HEK293T (cell line): ENCODE data around the gene CNNM4.

Experiments used
- CTCF ChIA-PET: fragments of 350-600 bp; formaldehyde crosslinking; extraction: SDS; loops from one replicate; lab custom pipeline; 2021; ENCODE audit warnings: antibody characterized with exemption, inconsistent platforms; lab: Yijun Ruan, JAX
- POLR2A ChIA-PET: fragments of 350-600 bp; formaldehyde crosslinking; extraction: SDS; loops from one replicate; lab custom pipeline; 2020; ENCODE audit warnings: antibody characterized with exemption, inconsistent platforms; lab: Yijun Ruan, JAX
- DNase-seq: peaks from one replicate; pipeline ENCODE4 v3.0.0; 2012; ENCODE audit warnings: mixed read lengths; ENCODE audit errors: extremely low spot score
- ARNT ChIP-seq: fragments of 450-650 bp; IDR thresholded peaks from 2 replicates; pipeline ENCODE4 v1.6.1; 2017; ENCODE audit warnings: mild to moderate bottlenecking
- BHLHE40 ChIP-seq: fragments of 450-650 bp; IDR thresholded peaks from 2 replicates; pipeline ENCODE4 v1.6.1; 2016; ENCODE audit warnings: mild to moderate bottlenecking, moderate library complexity, borderline replicate concordance
- CTBP1 ChIP-seq: fragments of 450-650 bp; IDR thresholded peaks from 2 replicates; pipeline ENCODE4 v1.6.1; 2016; ENCODE audit warnings: borderline replicate concordance
- ELF4 ChIP-seq: fragments of 450-650 bp; IDR thresholded peaks from 2 replicates; pipeline ENCODE4 v1.6.1; 2017; ENCODE audit warnings: antibody characterized with exemption
- FOXA1 ChIP-seq: fragments of 450-650 bp; IDR thresholded peaks from 2 replicates; pipeline ENCODE4 v1.6.1; 2016; ENCODE audit warnings: mild to moderate bottlenecking
- FOXK2 ChIP-seq: fragments of 450-650 bp; IDR thresholded peaks from 2 replicates; pipeline ENCODE4 v1.6.1; 2016; ENCODE audit warnings: mild to moderate bottlenecking
- FOXM1 ChIP-seq: fragments of 450-650 bp; IDR thresholded peaks from 2 replicates; pipeline ENCODE4 v1.6.1; 2017; ENCODE audit warnings: mild to moderate bottlenecking, borderline replicate concordance
- HDGF ChIP-seq: fragments of 450-650 bp; IDR thresholded peaks from 2 replicates; pipeline ENCODE4 v1.6.1; 2017; ENCODE audit warnings: antibody characterized with exemption, borderline replicate concordance
- L3MBTL2 ChIP-seq: fragments of 450-650 bp; conservative IDR thresholded peaks from 2 replicates; pipeline ENCODE4 v1.6.1; 2016; ENCODE audit warnings: mild to moderate bottlenecking
- LEF1 ChIP-seq: fragments of 450-650 bp; IDR thresholded peaks from 2 replicates; pipeline ENCODE4 v1.6.1; 2017; ENCODE audit warnings: mild to moderate bottlenecking, borderline replicate concordance
- NFRKB ChIP-seq: fragments of 450-650 bp; IDR thresholded peaks from 2 replicates; pipeline ENCODE4 v1.6.1; 2016; ENCODE audit warnings: mild to moderate bottlenecking, moderate library complexity
- SP1 ChIP-seq: fragments of 450-650 bp; IDR thresholded peaks from 2 replicates; pipeline ENCODE4 v1.6.1; 2017
- SUZ12 ChIP-seq: fragments of 450-650 bp; IDR thresholded peaks from 2 replicates; pipeline ENCODE4 v1.6.1; 2016; ENCODE audit warnings: mild to moderate bottlenecking
- TARDBP ChIP-seq: fragments of 450-650 bp; IDR thresholded peaks from 2 replicates; pipeline ENCODE4 v1.6.1; 2016
- ZNF384 ChIP-seq: fragments of 450-650 bp; IDR thresholded peaks from 2 replicates; pipeline ENCODE4 v1.6.1; 2016
- TF ChIP-seq, protein P1 (sequence below): fragments of 450-650 bp; IDR thresholded peaks from 2 replicates; pipeline ENCODE4 v1.6.1; 2016

CNNM4 gene

DNA sequence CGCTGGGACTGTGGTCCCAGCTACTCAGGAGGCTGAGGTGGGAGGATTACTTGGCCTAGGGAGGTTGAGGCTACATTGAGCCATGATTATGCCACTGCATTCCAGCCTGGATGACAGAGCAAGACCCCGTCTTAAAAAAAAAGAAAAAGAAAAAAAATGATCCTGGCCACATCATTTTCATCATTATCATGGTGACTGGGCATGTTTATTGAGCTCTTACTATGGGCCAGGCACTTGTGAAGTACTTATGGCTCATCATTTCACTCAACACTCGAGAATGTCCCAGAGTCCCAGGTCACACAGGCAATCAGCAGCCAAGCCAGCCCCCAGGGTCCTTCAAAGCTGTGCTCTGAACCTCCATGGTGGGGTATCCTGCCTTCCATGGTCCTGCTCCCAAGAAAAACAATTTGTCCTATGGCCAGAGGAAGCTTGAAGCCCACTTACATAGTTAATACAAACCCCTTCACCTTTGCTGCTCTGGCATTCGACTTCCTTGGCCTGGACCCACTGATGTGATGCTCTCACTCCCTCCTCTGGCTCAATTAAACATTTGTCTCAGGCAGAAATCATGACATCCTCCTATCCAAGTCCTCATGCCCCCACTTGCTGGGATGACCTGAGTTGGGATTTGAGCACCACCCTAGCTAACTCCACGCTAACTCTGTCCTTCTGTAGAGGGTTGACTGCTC is 3.8 kb upstream of the CNNM4 start:
- ChIA-PET POLR2A (interaction anchor here (1.4 kb wide), 1 partner anchor 11 kb away, joined by 4 read pairs; no protein-coding TSS in a partner anchor), CTCF (interaction anchor here (0.6 to 0.8 kb wide), 4 partner anchors 10 to 640 kb away, joined by 3 to 6 read pairs (median 4); no protein-coding TSS in a partner anchor)
- DNase-seq: no peak
- no peak for TF ChIP-seq ARNT
- TF ChIP-seq FOXM1: no peak
- TF ChIP-seq ZNF384: no peak
- no peak for TF ChIP-seq NFRKB
- TF ChIP-seq FOXK2: no peak
- no peak for TF ChIP-seq BHLHE40
- no peak for TF ChIP-seq TARDBP

DNA sequence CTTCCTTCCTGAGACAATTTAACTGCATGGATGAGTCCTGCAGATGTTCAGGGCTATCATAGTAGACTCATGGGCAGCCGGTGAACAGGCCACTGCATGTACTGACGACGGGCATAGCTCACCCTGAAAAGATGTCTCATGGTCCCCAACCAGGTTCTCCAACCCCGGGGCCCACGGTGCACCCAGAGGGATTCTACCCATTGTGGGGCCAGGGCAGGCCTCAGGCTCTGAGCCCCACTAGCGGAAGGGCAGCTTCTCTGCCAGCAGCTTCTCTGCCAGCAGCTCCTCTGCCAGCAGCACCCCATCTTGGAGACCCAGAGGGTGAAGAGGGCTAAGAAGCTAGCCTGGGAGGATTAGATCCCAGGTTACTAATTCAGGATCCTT is 3.2 kb upstream of the CNNM4 start:
- ChIA-PET POLR2A (interaction anchor here (1.4 kb wide), 1 partner anchor 12 kb away, joined by 4 read pairs; no protein-coding TSS in a partner anchor), CTCF (interaction anchor here (0.6 to 0.8 kb wide), 3 partner anchors 11 to 641 kb away, joined by 3 to 6 read pairs (median 5); no protein-coding TSS in a partner anchor)
- no peak for DNase-seq
- no peak for TF ChIP-seq ELF4
- TF ChIP-seq ZNF384: no peak
- no peak for TF ChIP-seq BHLHE40
- no peak for TF ChIP-seq FOXM1
- TF ChIP-seq CTBP1: no peak
- TF ChIP-seq LEF1: no peak
- TF ChIP-seq ARNT: no peak
- no peak for TF ChIP-seq FOXA1
- TF ChIP-seq SP1: no peak
- no peak for TF ChIP-seq FOXK2
- TF ChIP-seq, protein P1, sequence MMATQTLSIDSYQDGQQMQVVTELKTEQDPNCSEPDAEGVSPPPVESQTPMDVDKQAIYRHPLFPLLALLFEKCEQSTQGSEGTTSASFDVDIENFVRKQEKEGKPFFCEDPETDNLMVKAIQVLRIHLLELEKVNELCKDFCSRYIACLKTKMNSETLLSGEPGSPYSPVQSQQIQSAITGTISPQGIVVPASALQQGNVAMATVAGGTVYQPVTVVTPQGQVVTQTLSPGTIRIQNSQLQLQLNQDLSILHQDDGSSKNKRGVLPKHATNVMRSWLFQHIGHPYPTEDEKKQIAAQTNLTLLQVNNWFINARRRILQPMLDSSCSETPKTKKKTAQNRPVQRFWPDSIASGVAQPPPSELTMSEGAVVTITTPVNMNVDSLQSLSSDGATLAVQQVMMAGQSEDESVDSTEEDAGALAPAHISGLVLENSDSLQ: no peak
- TF ChIP-seq NFRKB: no peak
- TF ChIP-seq HDGF: no peak

GRCh38 chr2:96758987-96759386 is 1.7 kb upstream of the CNNM4 start:
- no peak for DNase-seq
- TF ChIP-seq, protein P1: no peak
- no peak for TF ChIP-seq NFRKB
- no peak for TF ChIP-seq HDGF
- TF ChIP-seq L3MBTL2: no peak
- TF ChIP-seq ELF4: no peak
- TF ChIP-seq FOXA1: no peak
- no peak for TF ChIP-seq TARDBP
- no peak for TF ChIP-seq SP1
- TF ChIP-seq FOXK2: no peak
- TF ChIP-seq CTBP1: no peak
- TF ChIP-seq BHLHE40: no peak
- TF ChIP-seq SUZ12: no peak
- ChIA-PET CTCF (interaction anchor here (0.9 kb wide), 1 partner anchor 38 kb away, joined by 4 read pairs; no protein-coding TSS in a partner anchor), POLR2A (interaction anchor here (0.6 to 1.4 kb wide), 2 partner anchors 118 to 423 kb away, joined by 3 read pairs; partner anchors contain the start of gene NCAPH)

- ChIA-PET CTCF (interaction anchor here (0.9 to 1.6 kb wide), 2 partner anchors 29 to 37 kb away, joined by 4 read pairs; no protein-coding TSS in a partner anchor), POLR2A (interaction anchor here (1.4 kb wide), 1 partner anchor 424 kb away, joined by 3 read pairs; the partner anchor contains the start of gene NCAPH)
- no peak for DNase-seq
- TF ChIP-seq FOXM1 (no peak), L3MBTL2 (no peak), ZNF384 (no peak), ARNT (no peak), NFRKB (no peak), FOXK2 (no peak), BHLHE40 (no peak)
These were observed 1.2 kb upstream of the CNNM4 start for GRCh38 chr2:96759548-96759947.

DNA sequence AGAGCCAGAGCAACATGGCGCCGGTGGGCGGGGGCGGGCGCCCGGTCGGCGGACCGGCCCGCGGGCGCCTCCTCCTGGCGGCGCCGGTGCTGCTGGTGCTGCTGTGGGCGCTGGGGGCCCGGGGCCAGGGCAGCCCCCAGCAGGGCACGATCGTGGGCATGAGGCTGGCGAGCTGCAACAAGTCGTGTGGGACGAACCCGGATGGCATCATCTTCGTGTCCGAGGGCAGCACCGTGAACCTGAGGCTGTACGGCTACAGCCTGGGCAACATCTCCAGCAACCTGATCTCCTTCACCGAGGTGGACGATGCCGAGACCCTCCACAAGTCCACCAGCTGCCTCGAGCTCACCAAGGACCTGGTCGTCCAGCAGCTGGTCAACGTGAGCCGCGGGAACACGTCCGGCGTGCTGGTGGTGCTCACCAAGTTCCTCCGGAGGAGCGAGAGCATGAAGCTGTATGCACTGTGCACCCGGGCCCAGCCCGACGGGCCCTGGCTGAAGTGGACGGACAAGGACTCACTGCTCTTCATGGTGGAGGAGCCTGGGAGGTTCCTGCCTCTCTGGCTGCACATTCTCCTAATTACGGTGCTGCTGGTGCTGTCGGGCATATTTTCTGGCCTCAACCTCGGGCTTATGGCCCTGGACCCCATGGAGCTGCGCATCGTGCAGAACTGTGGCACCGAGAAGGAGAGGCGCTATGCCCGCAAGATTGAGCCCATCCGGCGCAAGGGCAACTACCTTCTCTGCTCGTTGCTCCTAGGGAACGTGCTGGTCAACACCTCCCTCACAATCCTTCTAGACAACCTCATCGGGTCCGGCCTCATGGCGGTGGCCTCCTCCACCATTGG is 507 bp downstream of the CNNM4 start:
- TF ChIP-seq FOXK2 (no peak), HDGF (no peak), L3MBTL2 (peak; percentile 51), FOXM1 (peak; percentile 91)
- POLR2A ChIA-PET: interaction anchor here (0.6 to 2.5 kb wide), 13 partner anchors 9 to 123 kb away, joined by 3 to 12 read pairs (median 3); partner anchors contain the start of genes ANKRD39, KANSL3 and LMAN2L
- CTCF ChIA-PET: interaction anchor here (0.6 to 4.7 kb wide), 8 partner anchors 12 to 901 kb away, joined by 3 to 29 read pairs (median 4); no protein-coding TSS in a partner anchor
- DNase-seq: no peak

DNA sequence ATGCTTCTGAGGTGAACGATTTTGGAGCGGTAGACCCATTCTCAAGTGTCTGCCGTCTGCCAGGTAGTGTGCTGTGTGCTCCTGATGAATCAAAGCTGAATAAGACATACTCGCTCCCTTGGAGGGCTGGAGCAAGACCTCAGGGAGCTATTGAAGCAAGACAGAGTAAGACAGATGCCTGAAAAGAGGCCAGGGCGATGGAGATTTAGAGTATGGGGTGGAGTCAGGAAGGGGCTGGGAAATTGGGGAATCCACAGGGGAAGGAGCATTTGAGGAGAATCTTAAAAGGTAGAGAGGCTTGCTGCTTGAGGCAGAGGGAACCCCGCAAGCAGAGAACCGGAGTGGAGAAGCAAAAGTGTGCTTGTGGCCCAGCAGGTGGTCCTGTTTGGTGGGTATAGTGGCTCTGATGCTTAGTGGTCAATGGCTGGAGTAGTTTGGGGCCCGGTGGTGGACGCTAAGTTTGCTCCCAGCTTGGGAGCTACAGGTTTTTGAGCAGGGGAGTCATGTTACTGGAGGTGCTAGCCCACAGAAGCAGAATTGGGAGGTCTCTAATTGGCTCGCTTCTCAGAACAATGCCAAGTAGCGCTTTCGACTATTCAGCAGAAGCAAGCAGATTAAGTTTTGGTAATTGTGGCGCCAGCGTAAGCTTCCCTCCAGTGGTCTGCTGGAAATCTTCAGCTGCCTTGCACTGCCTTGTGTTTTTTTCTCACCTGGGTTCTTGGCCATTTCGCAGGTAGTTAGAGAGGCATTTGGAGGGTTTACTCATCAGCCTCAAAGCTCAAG is 2.0 kb downstream of the CNNM4 start:
- DNase-seq: no peak
- POLR2A ChIA-PET: interaction anchor here (0.6 to 2.1 kb wide), 7 partner anchors 11 to 124 kb away, joined by 3 to 15 read pairs (median 3); partner anchors contain the start of genes CNNM3 and KANSL3
- no peak for TF ChIP-seq BHLHE40
- TF ChIP-seq TARDBP: no peak
- TF ChIP-seq SP1: no peak
- no peak for TF ChIP-seq FOXK2
- no peak for TF ChIP-seq ELF4
- no peak for TF ChIP-seq FOXA1
- no peak; the same call in 1 of the 2 replicates for TF ChIP-seq L3MBTL2
- TF ChIP-seq SUZ12: no peak
- TF ChIP-seq NFRKB: no peak
- TF ChIP-seq CTBP1: no peak
- no peak for TF ChIP-seq ARNT
- TF ChIP-seq, protein P1: no peak
- no peak for TF ChIP-seq HDGF
- CTCF ChIA-PET: interaction anchor here (0.6 to 4.7 kb wide), 20 partner anchors 12 to 229 kb away, joined by 3 to 29 read pairs (median 4); partner anchors contain the start of gene CNNM3
